Measurements from ENCODE around the gene PFDN5. TPM values are rescaled to one million over a fixed set of nuclear protein-coding genes. Genes with fewer than 3 reads are reported as not detected.

The PFDN5 gene
- total RNA-seq, 1 donor from 2014 or later = 429 TPM

DNA sequence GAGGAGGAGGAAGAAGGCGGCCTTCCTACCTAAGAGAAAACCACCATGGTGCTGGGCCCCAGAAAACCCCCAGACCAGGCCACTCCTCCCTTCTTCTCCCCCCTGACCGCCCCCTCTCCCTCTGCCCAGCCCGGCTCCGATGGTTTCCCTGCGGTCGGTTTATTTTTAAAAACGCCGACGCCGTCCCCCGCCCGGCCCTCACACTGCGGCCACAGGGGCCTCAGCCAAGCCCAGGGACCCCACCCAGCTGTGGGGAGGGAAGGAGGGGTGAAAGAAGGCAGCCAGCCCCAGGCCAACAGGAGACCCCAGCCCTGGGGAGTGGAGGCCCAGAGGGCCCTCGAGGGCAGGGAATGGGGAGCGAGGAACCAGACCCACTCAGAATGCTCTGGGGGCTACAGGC is 37.4 kb downstream of the PFDN5 start:
- DNase-seq (ENCODE audit: low read depth) (no peak), FAIRE-seq (no peak)
- Histone ChIP-seq H3K27me3 (ENCODE audit: control insufficient read depth, insufficient read depth, low read length) (peaks cover 10% of the 10 kb centered on the region), H3K4me3 (ENCODE audit: low read depth, low read length) (no peak overlapping the region), H3K36me3 (ENCODE audit: control insufficient read depth, insufficient read depth, low read length) (no peaks in the 10 kb centered on the region)
- TF ChIP-seq, protein P1, sequence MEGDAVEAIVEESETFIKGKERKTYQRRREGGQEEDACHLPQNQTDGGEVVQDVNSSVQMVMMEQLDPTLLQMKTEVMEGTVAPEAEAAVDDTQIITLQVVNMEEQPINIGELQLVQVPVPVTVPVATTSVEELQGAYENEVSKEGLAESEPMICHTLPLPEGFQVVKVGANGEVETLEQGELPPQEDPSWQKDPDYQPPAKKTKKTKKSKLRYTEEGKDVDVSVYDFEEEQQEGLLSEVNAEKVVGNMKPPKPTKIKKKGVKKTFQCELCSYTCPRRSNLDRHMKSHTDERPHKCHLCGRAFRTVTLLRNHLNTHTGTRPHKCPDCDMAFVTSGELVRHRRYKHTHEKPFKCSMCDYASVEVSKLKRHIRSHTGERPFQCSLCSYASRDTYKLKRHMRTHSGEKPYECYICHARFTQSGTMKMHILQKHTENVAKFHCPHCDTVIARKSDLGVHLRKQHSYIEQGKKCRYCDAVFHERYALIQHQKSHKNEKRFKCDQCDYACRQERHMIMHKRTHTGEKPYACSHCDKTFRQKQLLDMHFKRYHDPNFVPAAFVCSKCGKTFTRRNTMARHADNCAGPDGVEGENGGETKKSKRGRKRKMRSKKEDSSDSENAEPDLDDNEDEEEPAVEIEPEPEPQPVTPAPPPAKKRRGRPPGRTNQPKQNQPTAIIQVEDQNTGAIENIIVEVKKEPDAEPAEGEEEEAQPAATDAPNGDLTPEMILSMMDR (IDR thresholded peaks at IDR 0.05; ENCODE audit: insufficient read depth, low read length, severe bottlenecking) = no peak

DNA sequence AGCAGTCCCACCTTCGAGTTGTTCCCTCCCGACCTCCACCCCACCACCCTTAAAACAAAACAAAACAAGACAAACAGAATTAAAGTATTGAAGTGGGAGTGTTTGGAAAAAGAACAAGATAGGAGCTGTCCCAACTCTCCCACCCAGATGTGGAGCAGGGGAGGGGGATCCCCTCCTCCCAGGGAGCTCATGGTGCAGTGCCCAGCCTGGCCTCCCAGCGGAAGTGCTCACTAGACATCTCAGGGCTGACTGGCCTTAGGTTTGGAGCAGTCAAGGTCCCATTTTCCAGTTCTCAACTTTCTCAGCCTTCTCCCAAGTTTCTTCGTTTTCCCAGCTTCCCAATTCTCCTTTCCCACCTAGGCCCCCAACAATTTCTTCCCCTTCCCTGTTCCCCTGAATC is 37.9 kb downstream of the PFDN5 start:
- Histone ChIP-seq H3K36me3 (ENCODE audit: control insufficient read depth, insufficient read depth, low read length) (no peaks in the 10 kb centered on the region), H3K4me3 (ENCODE audit: low read depth, low read length) (no peak overlapping the region), H3K27me3 (ENCODE audit: control insufficient read depth, insufficient read depth, low read length) (peaks cover 9% of the 10 kb centered on the region)
- no peak for FAIRE-seq
- DNase-seq (ENCODE audit: low read depth) = no peak
- TF ChIP-seq, protein P1 (IDR thresholded peaks at IDR 0.05; ENCODE audit: insufficient read depth, low read length, severe bottlenecking) = no peak

DNA sequence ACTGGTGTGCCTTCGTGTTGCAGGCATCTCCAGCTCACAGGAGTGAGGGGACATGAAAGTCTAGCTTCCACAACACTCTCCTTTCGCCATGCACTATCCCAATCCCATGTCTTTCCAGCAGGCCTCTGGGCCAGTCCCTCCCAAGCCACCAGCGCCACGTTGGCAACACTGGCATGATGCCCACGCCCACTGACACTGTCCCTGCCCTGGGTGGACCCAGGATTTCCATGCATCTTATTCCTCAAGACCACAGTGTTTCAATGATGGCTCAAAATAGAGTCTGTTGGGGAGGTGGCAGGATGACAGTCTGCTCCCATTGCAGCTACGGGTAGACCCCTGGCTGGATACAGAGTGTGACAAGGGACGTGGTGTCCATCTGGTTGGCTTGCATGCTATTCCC is 38.5 kb downstream of the PFDN5 start:
- no peak for FAIRE-seq

DNA sequence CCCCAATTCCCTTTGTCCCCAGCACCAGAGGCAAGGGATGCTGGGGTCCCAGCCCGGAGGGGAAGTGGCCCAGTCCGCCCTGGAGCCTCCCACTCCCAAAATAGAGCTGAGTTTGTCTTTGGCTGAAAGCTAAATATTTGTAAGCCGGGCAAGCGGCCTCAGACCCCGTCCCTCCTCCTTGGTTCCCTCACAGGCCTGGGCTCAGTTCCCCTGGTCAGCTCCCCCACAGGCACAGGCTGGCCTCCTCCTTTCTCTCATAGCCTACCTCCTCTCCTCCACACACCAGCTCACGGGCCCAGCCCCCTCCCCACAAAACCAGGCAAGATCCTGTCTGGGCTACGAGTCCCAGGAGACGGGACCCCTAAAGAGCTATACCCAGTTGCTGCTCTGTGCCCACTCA is 39.5 kb downstream of the PFDN5 start:
- H3K27me3 ChIP-seq (ENCODE audit: control insufficient read depth, insufficient read depth, low read length) = peaks cover 14% of the 10 kb centered on the region

More for the DNA sequence above, 38.5 kb downstream of the PFDN5 start:
- DNase-seq (ENCODE audit: low read depth) = no peak
- peaks cover 13% of the 10 kb centered on the region for H3K27me3 ChIP-seq (ENCODE audit: control insufficient read depth, insufficient read depth, low read length)
- H3K4me3 ChIP-seq (ENCODE audit: low read depth, low read length) = no peak overlapping the region
- TF ChIP-seq, protein P1 (IDR thresholded peaks at IDR 0.05; ENCODE audit: insufficient read depth, low read length, severe bottlenecking) = no peak
- no peaks in the 10 kb centered on the region for H3K36me3 ChIP-seq (ENCODE audit: control insufficient read depth, insufficient read depth, low read length)

DNA sequence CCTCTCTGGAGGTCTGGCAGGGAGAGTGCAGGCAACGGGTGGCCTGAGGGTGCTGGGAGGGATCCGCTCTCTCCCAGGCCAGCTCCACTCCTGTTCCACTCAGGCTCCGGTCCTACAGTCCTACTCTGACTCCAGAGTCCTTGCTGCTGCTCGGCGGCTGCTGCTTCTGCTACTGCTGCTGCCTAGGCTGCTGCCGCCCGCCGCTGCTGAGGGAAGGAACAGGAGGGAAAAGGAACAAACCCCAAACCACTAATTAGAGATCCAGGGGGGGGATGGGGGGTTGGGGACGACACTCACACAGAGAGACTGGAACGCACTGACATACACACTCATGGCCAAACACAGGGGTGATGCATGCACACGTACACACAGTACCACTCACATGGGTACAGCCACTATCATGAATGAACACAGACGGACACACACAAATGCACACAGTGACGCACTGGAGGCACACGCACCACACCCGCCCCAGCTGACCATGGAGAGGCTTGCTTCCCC is 40.9 kb downstream of the PFDN5 start, which contains the start of gene SP7:
Gene SP7, minus strand, starts transcription at position 174 of the 501 bp plus-strand sequence. CDS start 708 bp downstream, outside the sequence.
- FAIRE-seq (no peak), DNase-seq (ENCODE audit: low read depth) (no peak)
- H3K4me3 ChIP-seq (ENCODE audit: low read depth, low read length) = no peak within 1 kb of the TSS
- TF ChIP-seq, protein P1 (IDR thresholded peaks at IDR 0.05; ENCODE audit: insufficient read depth, low read length, severe bottlenecking) = no peak
- peaks cover 14% of the 10 kb centered on the region for H3K27me3 ChIP-seq (ENCODE audit: control insufficient read depth, insufficient read depth, low read length)
- no peaks in the 10 kb centered on the region for H3K36me3 ChIP-seq (ENCODE audit: control insufficient read depth, insufficient read depth, low read length)

More for the DNA sequence above, 39.5 kb downstream of the PFDN5 start:
- Histone ChIP-seq H3K4me3 (ENCODE audit: low read depth, low read length) (no peak overlapping the region), H3K36me3 (ENCODE audit: control insufficient read depth, insufficient read depth, low read length) (no peaks in the 10 kb centered on the region)
- no peak for FAIRE-seq
- DNase-seq (ENCODE audit: low read depth) = no peak
- TF ChIP-seq, protein P1 (IDR thresholded peaks at IDR 0.05; ENCODE audit: insufficient read depth, low read length, severe bottlenecking) = no peak

DNA sequence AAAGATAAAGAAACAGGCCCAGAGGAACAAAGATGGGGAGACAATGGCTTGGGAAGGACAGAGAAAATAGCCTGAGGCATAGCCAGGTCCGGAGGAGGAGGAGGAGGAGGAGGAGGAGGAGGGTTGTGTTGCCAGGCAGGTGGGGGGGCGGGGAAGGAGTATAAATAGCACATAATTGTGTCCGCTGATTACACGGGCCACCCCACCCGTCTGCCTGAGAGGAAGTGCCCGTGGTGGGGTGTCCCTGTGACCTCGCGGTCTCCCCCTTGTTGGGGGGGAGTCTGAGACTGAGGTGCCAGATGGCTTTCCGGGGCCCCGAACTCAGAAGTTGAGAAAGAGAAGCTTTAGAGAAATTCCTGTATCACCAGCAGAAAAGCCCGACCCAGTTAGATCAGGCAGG is 42.7 kb downstream of the PFDN5 start:
- H3K27me3 ChIP-seq (ENCODE audit: control insufficient read depth, insufficient read depth, low read length) = peaks cover 14% of the 10 kb centered on the region
- FAIRE-seq = no peak
- no peaks in the 10 kb centered on the region for H3K36me3 ChIP-seq (ENCODE audit: control insufficient read depth, insufficient read depth, low read length)
- H3K4me3 ChIP-seq (ENCODE audit: low read depth, low read length) = no peak overlapping the region
- TF ChIP-seq, protein P1 (IDR thresholded peaks at IDR 0.05; ENCODE audit: insufficient read depth, low read length, severe bottlenecking) = no peak
- no peak for DNase-seq (ENCODE audit: low read depth)

Measured in bronchial epithelial cell (primary cell).